K562 (cell line): ENCODE measurements around the gene LMO7. TPM values are rescaled to one million over a fixed set of nuclear protein-coding genes. Genes with fewer than 3 reads are reported as not detected.

Source experiments
- ATAC-seq: fragments of 200-7000 bp; cut with Tn5 transposase; 3 replicates; pipeline ENCODE4 v1.9.1; 2020; ENCODE audit warnings: moderate library complexity
- BruUV-seq: library from RNA; stranded (reverse); fragments of 400-500 nt; replicated peaks from 2 replicates; lab custom pipeline; 2021; lab: Mats Ljungman, UMichigan
- CTCF ChIA-PET: fragments of 300-600 bp; formaldehyde crosslinking; extraction: SDS; loops from one replicate; lab custom pipeline; 2021; ENCODE audit warnings: low intra/inter-chr PET ratio; lab: Yijun Ruan, JAX
- POLR2A ChIA-PET: fragments of 300-600, 350-650 bp; sonication (Branson Sonifier 250); formaldehyde crosslinking; extraction: SDS; loops from one replicate; lab custom pipeline; 2021; ENCODE audit warnings: antibody characterized with exemption, inconsistent platforms; lab: Yijun Ruan, JAX
- DNase-seq, 4 experiments: peaks; one replicate each; pipeline versions ENCODE4 v3.0.0 to v3.0.0-alpha.2; 2011 to 2018; ENCODE audit warnings: low spot score in 3 of 4, mixed read lengths in 3 of 4; ENCODE audit errors: extremely low read depth in 1 of 4
- FAIRE-seq: peaks from 2 replicates; lab custom pipeline; 2011; peaks lifted over from hg19 to GRCh38; lab: Jason Lieb, UNC
- H2AFZ ChIP-seq: 2 replicates; pipeline ENCODE4 v1.6.0; 2011; ENCODE audit warnings: low read depth, low read length, control low read depth, inconsistent platforms
- H3K27ac ChIP-seq: fragments of 200-600 bp; 3 replicates; pipeline ENCODE4 v1.8.0; 2011; ENCODE audit warnings: low read depth, mild to moderate bottlenecking, control low read depth, inconsistent platforms, low read length, moderate library complexity, mixed read lengths; ENCODE audit errors: extremely low read depth
- H3K27me3 ChIP-seq, 2 experiments: fragments of 300-600 bp in 1 of 2; 2 replicates in 1 of 2; 3 replicates in 1 of 2; pipeline versions ENCODE4 v1.6.0 to v1.8.0; 2011; ENCODE audit warnings: inconsistent platforms in 2 of 2, low read length in 2 of 2, mild to moderate bottlenecking in 1 of 2, mixed read lengths in 1 of 2, moderate library complexity in 1 of 2; ENCODE audit not compliant: control insufficient read depth in 2 of 2, insufficient read depth in 2 of 2
- H3K36me3 ChIP-seq: fragments of 300-600 bp; 3 replicates; pipeline ENCODE4 v1.8.0; 2011; ENCODE audit warnings: mild to moderate bottlenecking, low read length, inconsistent platforms; ENCODE audit not compliant: control insufficient read depth, insufficient read depth
- H3K4me1 ChIP-seq, 2 experiments: fragments of 200-600 bp in 1 of 2; replicated peaks in 1 of 2; 2 replicates in 1 of 2; 3 replicates in 1 of 2; pipeline versions ENCODE4 v1.5.1 to v1.8.0; 2011; ENCODE audit warnings: inconsistent platforms in 2 of 2, low read length in 2 of 2, mild to moderate bottlenecking in 1 of 2, mixed read lengths in 1 of 2, moderate library complexity in 1 of 2; ENCODE audit not compliant: control insufficient read depth in 2 of 2, insufficient read depth in 2 of 2
- H3K4me2 ChIP-seq: 2 replicates; pipeline ENCODE4 v1.6.1; 2011; ENCODE audit warnings: low read length, control low read depth, inconsistent platforms, mixed read lengths; ENCODE audit not compliant: insufficient read depth
- H3K4me3 ChIP-seq: fragments of 200-600 bp; sonication (generic), shearing (Covaris generic); 2 replicates; pipeline ENCODE4 v1.5.1; 2016; ENCODE audit warnings: control low read depth, inconsistent platforms
- H3K79me2 ChIP-seq: fragments of 200-600 bp; 3 replicates; pipeline ENCODE4 v1.8.0; 2011; ENCODE audit warnings: low read length, inconsistent platforms; ENCODE audit not compliant: control insufficient read depth, insufficient read depth
- H3K9ac ChIP-seq, 2 experiments: 2 replicates each; pipeline versions ENCODE4 v1.6.0 to v1.6.1; 2011; ENCODE audit warnings: low read depth in 2 of 2, low read length in 2 of 2, control low read depth in 1 of 2, inconsistent platforms in 1 of 2, mild to moderate bottlenecking in 1 of 2, mixed read lengths in 1 of 2; ENCODE audit not compliant: insufficient read depth in 1 of 2
- H3K9me1 ChIP-seq: one replicate; pipeline ENCODE4 v1.6.0; 2011; ENCODE audit warnings: inconsistent platforms, mild to moderate bottlenecking, low read length, moderate library complexity; ENCODE audit not compliant: control insufficient read depth, insufficient read depth
- H3K9me3 ChIP-seq: replicated peaks from 2 replicates; pipeline ENCODE4 v1.5.1; 2011; ENCODE audit warnings: low read depth, low read length, inconsistent platforms; ENCODE audit not compliant: control insufficient read depth, insufficient read depth
- H4K20me1 ChIP-seq: replicated peaks from 2 replicates; pipeline ENCODE4 v1.6.1; 2011; ENCODE audit warnings: low read length, inconsistent platforms, mixed read lengths; ENCODE audit not compliant: control insufficient read depth, insufficient read depth
- EGR1 ChIP-seq: fragments of 450-650 bp; conservative IDR thresholded peaks from 2 replicates; pipeline ENCODE4 v1.6.1; 2017; ENCODE audit warnings: mild to moderate bottlenecking
- ETV1 ChIP-seq: fragments of 450-650 bp; conservative IDR thresholded peaks from 2 replicates; pipeline ENCODE4 v1.6.1; 2016; ENCODE audit warnings: missing genetic modification characterization, control low read depth, low read depth, missing compliant biosample characterization
- GATAD2B ChIP-seq: fragments of 450-650 bp; IDR thresholded peaks from 2 replicates; pipeline ENCODE4 v1.6.1; 2017; ENCODE audit warnings: mild to moderate bottlenecking, borderline replicate concordance
- HEY1 ChIP-seq: fragments of 250-450 bp; sonication (Bioruptor Pico); IDR thresholded peaks from 2 replicates; pipeline ENCODE4 v1.5.0; 2020; ENCODE audit warnings: mild to moderate bottlenecking, moderate library complexity, borderline replicate concordance
- LCOR ChIP-seq: sonication (generic); formaldehyde crosslinking; IDR thresholded peaks from 2 replicates; pipeline ENCODE4 v1.8.0; 2022; ENCODE audit warnings: mild to moderate bottlenecking, missing genetic modification reagents
- MECOM ChIP-seq: fragments of 250-450 bp; sonication (Bioruptor Pico); IDR thresholded peaks from 2 replicates; pipeline ENCODE4 v1.8.0; 2022; ENCODE audit warnings: inconsistent platforms
- POLR2H ChIP-seq: IDR thresholded peaks from 2 replicates; pipeline ENCODE4 v1.6.1; 2016; ENCODE audit warnings: missing genetic modification characterization, low read depth, mild to moderate bottlenecking, control low read depth, missing compliant biosample characterization, moderate library complexity
- PRPF4 ChIP-seq: fragments of 200-400 bp; formaldehyde crosslinking; IDR thresholded peaks from one replicate; pipeline ENCODE4 v1.6.1; 2017; ENCODE audit warnings: low read length, low read depth, mild to moderate bottlenecking; ENCODE audit not compliant: insufficient read depth, poor library complexity, severe bottlenecking
- RB1 ChIP-seq: fragments of 450-650 bp; IDR thresholded peaks from 2 replicates; pipeline ENCODE4 v1.6.1; 2017; ENCODE audit warnings: low read depth, mild to moderate bottlenecking
- RBM25 ChIP-seq: fragments of 200-400 bp; formaldehyde crosslinking; IDR thresholded peaks from 2 replicates; pipeline ENCODE4 v1.6.1; 2018; ENCODE audit warnings: low read length, low read depth, moderate library complexity; ENCODE audit not compliant: severe bottlenecking
- RBM34 ChIP-seq: fragments of 200-400 bp; formaldehyde crosslinking; IDR thresholded peaks from 2 replicates; pipeline ENCODE4 v1.6.1; 2018; ENCODE audit warnings: low read length, borderline replicate concordance; ENCODE audit not compliant: insufficient read depth
- RFX1 ChIP-seq: fragments of 450-650 bp; IDR thresholded peaks from 2 replicates; pipeline ENCODE4 v1.6.1; 2016; ENCODE audit warnings: mild to moderate bottlenecking, moderate library complexity
- SIN3A ChIP-seq, 2 experiments: fragments of 150-350 bp in 1 of 2; IDR thresholded peaks; 2 replicates each; pipeline ENCODE4 v1.6.1; 2011 to 2016; ENCODE audit warnings: borderline replicate concordance in 2 of 2, low read depth in 2 of 2, low read length in 2 of 2, mild to moderate bottlenecking in 2 of 2, moderate library complexity in 2 of 2; ENCODE audit not compliant: control insufficient read depth in 1 of 2
- SMARCA4 ChIP-seq: fragments of 450-650 bp; IDR thresholded peaks from 2 replicates; pipeline ENCODE4 v1.6.1; 2016
- TGIF2 ChIP-seq: sonication (generic); formaldehyde crosslinking; IDR thresholded peaks from 2 replicates; pipeline ENCODE4 v1.8.1; 2022; ENCODE audit warnings: mild to moderate bottlenecking, missing genetic modification reagents, moderate library complexity
- XRCC3 ChIP-seq: fragments of 450-650 bp; IDR thresholded peaks from 2 replicates; pipeline ENCODE4 v1.6.1; 2017; ENCODE audit warnings: mild to moderate bottlenecking, moderate library complexity
- ZNF584 ChIP-seq: fragments of 200-800 bp; sonication (Bioruptor generic); IDR thresholded peaks from 2 replicates; pipeline ENCODE4 v1.6.1; 2016; ENCODE audit warnings: low read depth, mild to moderate bottlenecking, missing genetic modification characterization, missing compliant biosample characterization
- WGBS: fragments of 100-300 bp; shearing (Covaris generic); methylation state at CpG from one replicate; pipeline ENCODE4 v1.1.6; 2016; ENCODE audit warnings: low coverage, mixed read lengths; ENCODE audit not compliant: insufficient coverage; ENCODE audit errors: missing lambda C conversion rate; 5-methylcytosine and 5-hydroxymethylcytosine counted together
- in situ Hi-C: fragments of 300-500 bp; cut with MboI; formaldehyde crosslinking; loops from 4 replicates; pipeline ENCODE4 v1.15.0; 2018; ENCODE audit warnings: inconsistent platforms, mixed read lengths
- intact Hi-C: fragments of 100-400 bp; cut with micrococcal nuclease; formaldehyde crosslinking; loops from 2 replicates; pipeline ENCODE4 v1.14.2; 2022
- polyA plus RNA-seq, 8 experiments: library from polyadenylated mRNA; depleted of rRNA in 4 of 8; stranded (reverse) in 5 of 8; unstranded in 3 of 8; fragments of >200 nt; fragmentation: Nextera tagmentation in 2 of 8; fragmentation: Illumina TruSeq in 1 of 8; extraction: Ambion mirVana in 2 of 8; extraction: Trizol in 1 of 8; gene quantifications; 2 replicates each; pipeline versions ENCODE4 v1.2.1 to v1.2.3, GENCODE V29; 2011 to 2014; ENCODE audit warnings: inconsistent platforms in 1 of 8, missing spikeins in 1 of 8
- total RNA-seq, 7 experiments: library from RNA; depleted of rRNA in 6 of 7; stranded (reverse); fragments of >200 nt in 6 of 7; fragmentation: Illumina TruSeq in 2 of 7; extraction: Trizol in 2 of 7; gene quantifications; 2 replicates each; pipeline versions ENCODE4 v1.2.1 to v1.2.3, GENCODE V29; 2011 to 2021; ENCODE audit warnings: low replicate concordance in 1 of 7
- TF ChIP-seq, protein P1 (sequence below): IDR thresholded peaks from 2 replicates; pipeline ENCODE4 v1.6.1; 2011; ENCODE audit warnings: borderline replicate concordance, low read depth, mild to moderate bottlenecking, moderate library complexity, low read length; ENCODE audit not compliant: insufficient read depth, poor library complexity, severe bottlenecking
- TF ChIP-seq, protein P2 (sequence below): fragments of 200-800 bp; sonication (Bioruptor generic); IDR thresholded peaks from 2 replicates; pipeline ENCODE4 v1.6.1; 2017; ENCODE audit warnings: missing genetic modification characterization, missing compliant biosample characterization

LMO7 gene
- total and polyA plus RNA-seq, 9 of the 15 experiments (the other 6 are each of a cell fraction or from before 2014, with no cell fraction given), result 0.42 to 4.3 (median 1.7) TPM

DNA sequence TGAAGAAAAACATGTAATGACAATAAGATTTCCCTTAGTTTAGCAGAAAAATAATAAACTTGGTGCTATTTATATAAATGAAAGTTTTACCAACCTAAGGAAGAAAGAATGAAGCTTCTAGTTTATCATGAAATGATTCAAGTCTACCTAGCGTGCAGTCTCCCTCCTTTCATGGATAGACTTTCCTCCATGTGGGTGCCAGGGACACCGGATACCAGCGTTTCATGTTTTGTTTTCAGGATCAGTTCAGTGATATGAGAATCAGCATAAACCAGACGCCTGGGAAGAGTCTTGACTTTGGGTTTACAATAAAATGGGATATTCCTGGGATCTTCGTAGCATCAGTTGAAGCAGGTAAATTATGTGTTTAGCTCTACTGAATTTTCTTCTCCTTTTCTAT lies 196.7 kb downstream of the LMO7 start (continued):
- TF ChIP-seq POLR2H (tag) (no peak), XRCC3 (no peak)
- TF ChIP-seq, all 486 proteins: peak for 0

DNA sequence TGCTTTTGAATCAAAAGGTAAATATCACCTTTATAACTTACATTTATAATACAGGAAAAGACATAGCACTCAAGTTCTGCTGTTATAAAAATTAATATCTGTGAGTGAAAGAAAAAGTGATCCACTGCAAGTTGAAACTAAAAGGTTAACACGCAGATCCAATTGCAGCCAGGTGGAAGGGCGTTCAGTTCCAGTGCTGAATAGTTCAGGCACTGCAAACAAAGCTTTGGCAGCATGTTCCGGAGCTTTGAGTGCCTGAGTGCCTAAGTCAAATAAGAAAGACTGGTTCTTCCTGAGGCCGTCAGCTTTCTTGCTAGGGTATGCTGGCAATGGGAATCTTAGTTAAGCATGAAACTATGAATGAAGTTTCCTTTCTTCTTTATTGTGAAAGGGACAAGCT lies 200.3 kb downstream of the LMO7 start:
- FAIRE-seq, result no peak
- ATAC-seq, result no peak
- in situ Hi-C loops, result no loop called here
- TF ChIP-seq SIN3A (IDR thresholded peaks at IDR 0.05; ENCODE audit: borderline replicate concordance in 2 of 2, control insufficient read depth in 1 of 2, low read depth in 2 of 2, low read length in 2 of 2) (no peak), LCOR (CRISPR knock-in tag) (no peak), ZNF584 (CRISPR knock-in tag) (no peak), PRPF4 (no peak), SMARCA4 (no peak), RBM25 (no peak), EGR1 (no peak), GATAD2B (no peak), TGIF2 (CRISPR knock-in tag) (no peak), RBM34 (no peak), RFX1 (no peak), HEY1 (CRISPR knock-in tag) (no peak), RB1 (no peak), MECOM (CRISPR knock-in tag) (no peak), ETV1 (tag) (no peak)
- TF ChIP-seq, protein P1, sequence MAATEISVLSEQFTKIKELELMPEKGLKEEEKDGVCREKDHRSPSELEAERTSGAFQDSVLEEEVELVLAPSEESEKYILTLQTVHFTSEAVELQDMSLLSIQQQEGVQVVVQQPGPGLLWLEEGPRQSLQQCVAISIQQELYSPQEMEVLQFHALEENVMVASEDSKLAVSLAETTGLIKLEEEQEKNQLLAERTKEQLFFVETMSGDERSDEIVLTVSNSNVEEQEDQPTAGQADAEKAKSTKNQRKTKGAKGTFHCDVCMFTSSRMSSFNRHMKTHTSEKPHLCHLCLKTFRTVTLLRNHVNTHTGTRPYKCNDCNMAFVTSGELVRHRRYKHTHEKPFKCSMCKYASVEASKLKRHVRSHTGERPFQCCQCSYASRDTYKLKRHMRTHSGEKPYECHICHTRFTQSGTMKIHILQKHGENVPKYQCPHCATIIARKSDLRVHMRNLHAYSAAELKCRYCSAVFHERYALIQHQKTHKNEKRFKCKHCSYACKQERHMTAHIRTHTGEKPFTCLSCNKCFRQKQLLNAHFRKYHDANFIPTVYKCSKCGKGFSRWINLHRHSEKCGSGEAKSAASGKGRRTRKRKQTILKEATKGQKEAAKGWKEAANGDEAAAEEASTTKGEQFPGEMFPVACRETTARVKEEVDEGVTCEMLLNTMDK, result no peak
- TF ChIP-seq, protein P2, sequence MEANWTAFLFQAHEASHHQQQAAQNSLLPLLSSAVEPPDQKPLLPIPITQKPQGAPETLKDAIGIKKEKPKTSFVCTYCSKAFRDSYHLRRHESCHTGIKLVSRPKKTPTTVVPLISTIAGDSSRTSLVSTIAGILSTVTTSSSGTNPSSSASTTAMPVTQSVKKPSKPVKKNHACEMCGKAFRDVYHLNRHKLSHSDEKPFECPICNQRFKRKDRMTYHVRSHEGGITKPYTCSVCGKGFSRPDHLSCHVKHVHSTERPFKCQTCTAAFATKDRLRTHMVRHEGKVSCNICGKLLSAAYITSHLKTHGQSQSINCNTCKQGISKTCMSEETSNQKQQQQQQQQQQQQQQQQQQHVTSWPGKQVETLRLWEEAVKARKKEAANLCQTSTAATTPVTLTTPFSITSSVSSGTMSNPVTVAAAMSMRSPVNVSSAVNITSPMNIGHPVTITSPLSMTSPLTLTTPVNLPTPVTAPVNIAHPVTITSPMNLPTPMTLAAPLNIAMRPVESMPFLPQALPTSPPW (CRISPR knock-in tag), result no peak

More for the DNA sequence above, 200.3 kb downstream of the LMO7 start:
- H3K4me3 ChIP-seq, result no peak overlapping the region
- no peaks in the 10 kb centered on the region for H3K79me2 ChIP-seq
- intact Hi-C loops, result no loop called here
- H3K9me1 ChIP-seq, result no peaks in the 10 kb centered on the region
- H3K36me3 ChIP-seq, result no peaks in the 10 kb centered on the region
- no peaks in the 10 kb centered on the region for H3K9me3 ChIP-seq
- POLR2A ChIA-PET, result interaction anchor here (0.7 to 0.9 kb wide), 2 partner anchors 10 to 237 kb away, joined by 3 read pairs; no protein-coding TSS in a partner anchor
- no peaks in the 10 kb centered on the region for H3K4me1 ChIP-seq
- H3K27ac ChIP-seq, result no peak overlapping the region
- CTCF ChIA-PET, result no interaction called here
- no peak overlapping the region for H3K9ac ChIP-seq
- 0% methylated on average over 4 of the region's 4 CpGs for WGBS
- no peaks in the 10 kb centered on the region for H3K27me3 ChIP-seq
- no peak overlapping the region for H3K4me2 ChIP-seq
- no peak for DNase-seq
- no peak overlapping the region for H2AFZ ChIP-seq
- no TSS peak for BruUV-seq
- no peaks in the 10 kb centered on the region for H4K20me1 ChIP-seq
